ENCODE results near the gene PLCB1. TPM values are rescaled to one million over a fixed set of nuclear protein-coding genes. Genes with fewer than 3 reads are reported as not detected.

PLCB1 gene
- total and polyA plus RNA-seq, 2 experiments from 2014 or later, result 14.9 to 20.7 TPM

- no peaks in the 10 kb centered on the region for H3K27me3 ChIP-seq (ENCODE audit: insufficient read depth)
- H3K36me3 ChIP-seq (ENCODE audit: insufficient read depth), result no peaks in the 10 kb centered on the region
- H3K4me3 ChIP-seq, result no peak overlapping the region
- no peaks in the 10 kb centered on the region for H3K9me3 Mint-ChIP-seq
- H3K4me3 Mint-ChIP-seq, result no peak overlapping the region
- H3K27ac Mint-ChIP-seq, result no peak overlapping the region
- H4K20me1 ChIP-seq (replicated peaks; ENCODE audit: insufficient read depth), result no peaks in the 10 kb centered on the region
- H3K4me1 Mint-ChIP-seq, result peaks cover 15% of the 10 kb centered on the region; the same call in 2 of the 3 replicates
- H3K4me1 ChIP-seq (ENCODE audit: insufficient read depth), result peaks cover 7% of the 10 kb centered on the region
- H3K27me3 Mint-ChIP-seq (ENCODE audit: insufficient read depth, low read depth, poor library complexity), result no peaks in the 10 kb centered on the region
- no peaks in the 10 kb centered on the region for H3F3A ChIP-seq (replicated peaks; ENCODE audit: low read depth)
- no peak overlapping the region for H3K4me2 ChIP-seq
- H3K9me2 ChIP-seq (ENCODE audit: insufficient read depth), result no peaks in the 10 kb centered on the region
- ATAC-seq (no peak), DNase-seq (ENCODE audit: low spot score) (no peak)
- H3K36me3 Mint-ChIP-seq (ENCODE audit: low read depth), result no peaks in the 10 kb centered on the region
- no peak overlapping the region for H3K27ac ChIP-seq (ENCODE audit: low read depth)
- H3K79me2 ChIP-seq (replicated peaks; ENCODE audit: insufficient read depth), result no peaks in the 10 kb centered on the region
- TF ChIP-seq EZH2phosphoT487 (IDR thresholded peaks at IDR 0.05; ENCODE audit: unreplicated experiment) (no peak), REST (IDR thresholded peaks at IDR 0.05; ENCODE audit: unreplicated experiment) (no peak), JUNB (IDR thresholded peaks at IDR 0.05; ENCODE audit: unreplicated experiment) (no peak), CREB1 (CRISPR knock-in tag; IDR thresholded peaks at IDR 0.05; ENCODE audit: low read depth) (no peak), STAT1 (IDR thresholded peaks at IDR 0.05; ENCODE audit: unreplicated experiment) (no peak), ZNF331 (CRISPR knock-in tag; IDR thresholded peaks at IDR 0.05; ENCODE audit: low read depth) (no peak), ZNF114 (CRISPR knock-in tag; IDR thresholded peaks at IDR 0.05) (no peak), NANOG (IDR thresholded peaks at IDR 0.05; ENCODE audit: borderline replicate concordance) (no peak)
- H2AFZ ChIP-seq, result no peak overlapping the region
Observed at GRCh38 chr20:8903655-8904605, 771.9 kb downstream of the PLCB1 start.

- no peak for ATAC-seq
Observed at GRCh38 chr20:8909596-8909995, 777.5 kb downstream of the PLCB1 start.

More at GRCh38 chr20:8909596-8909995, 777.5 kb downstream of the PLCB1 start:
- Mint-ChIP-seq H3K9me3 (no peaks in the 10 kb centered on the region), H3K27ac (no peak overlapping the region), H3K36me3 (ENCODE audit: low read depth) (no peaks in the 10 kb centered on the region), H3K4me3 (no peak overlapping the region), H3K27me3 (ENCODE audit: insufficient read depth, low read depth, poor library complexity) (no peaks in the 10 kb centered on the region), H3K4me1 (peaks cover 17% of the 10 kb centered on the region)
- no peak overlapping the region for H3K4me2 ChIP-seq
- TF ChIP-seq ETS1 (IDR thresholded peaks at IDR 0.05) (no peak), NANOG (IDR thresholded peaks at IDR 0.05; ENCODE audit: borderline replicate concordance) (no peak), CREB1 (CRISPR knock-in tag; IDR thresholded peaks at IDR 0.05; ENCODE audit: low read depth) (no peak), REST (IDR thresholded peaks at IDR 0.05; ENCODE audit: unreplicated experiment) (no peak)
- no peaks in the 10 kb centered on the region; the same call in 1 of the 2 replicates for H3K9me2 ChIP-seq (ENCODE audit: insufficient read depth)
- no peaks in the 10 kb centered on the region for H4K20me1 ChIP-seq (replicated peaks; ENCODE audit: insufficient read depth)
- no peak for DNase-seq (ENCODE audit: low spot score)
- no peaks in the 10 kb centered on the region for H3K36me3 ChIP-seq (ENCODE audit: insufficient read depth)
- H2AFZ ChIP-seq, result no peak overlapping the region
- no peaks in the 10 kb centered on the region for H3K4me1 ChIP-seq (ENCODE audit: insufficient read depth)
- H3F3A ChIP-seq (replicated peaks; ENCODE audit: low read depth), result no peaks in the 10 kb centered on the region
- no peaks in the 10 kb centered on the region for H3K79me2 ChIP-seq (replicated peaks; ENCODE audit: insufficient read depth)
- no peaks in the 10 kb centered on the region for H3K27me3 ChIP-seq (ENCODE audit: insufficient read depth)
- no peak overlapping the region for H3K27ac ChIP-seq (ENCODE audit: low read depth)
- H3K4me3 ChIP-seq, result no peak overlapping the region
